Measurements from ENCODE around the gene CBFA2T2. TPM values are rescaled to one million over a fixed set of nuclear protein-coding genes. Genes with fewer than 3 reads are reported as not detected.
"Not testable (repeated sequence)": the region's sequence is repeated elsewhere in the genome, so short reads cannot be mapped to it uniquely, and the experiment has no call there.

The CBFA2T2 gene
- total and polyA plus RNA-seq, 10 of the 15 experiments (the other 5 are each of a cell fraction or from before 2014, with no cell fraction given): 0.61 to 8.6 (median 5.5) TPM

GRCh38 chr20:33646191-33646590, 156.3 kb downstream of the CBFA2T2 start (continued):
- no peak for TF ChIP-seq RFX5 (IDR thresholded peaks at IDR 0.05; ENCODE audit: low read depth, low read length)

GRCh38 chr20:33646959-33647602, 157.2 kb downstream of the CBFA2T2 start:
- H3K27me3 ChIP-seq (replicated peaks in 1 of 2; ENCODE audit: control insufficient read depth in 2 of 2, insufficient read depth in 2 of 2, low read length in 1 of 2); DNase-seq (ENCODE audit: low read depth, low spot score); FAIRE-seq; H3K36me3 ChIP-seq (ENCODE audit: control insufficient read depth in 2 of 2, insufficient read depth in 2 of 2, low read length in 1 of 2); H3K9me3 ChIP-seq (replicated peaks; ENCODE audit: control insufficient read depth, insufficient read depth, low read length); BruUV-seq (replicated peaks); H2AFZ ChIP-seq (ENCODE audit: control insufficient read depth, low read depth, low read length); H3K27ac ChIP-seq (ENCODE audit: control insufficient read depth, insufficient read depth); H3K4me3 ChIP-seq; H3K79me2 ChIP-seq (ENCODE audit: control insufficient read depth, insufficient read depth, low read length); H3K9ac ChIP-seq (ENCODE audit: control insufficient read depth, insufficient read depth, low read length); in situ Hi-C loops (cut with MboI); POLR2A ChIA-PET; H4K20me1 ChIP-seq (ENCODE audit: control insufficient read depth, insufficient read depth); intact Hi-C loops (cut with micrococcal nuclease; ENCODE audit: unreplicated experiment): not testable (repeated sequence)
- TF ChIP-seq POU2F2 (IDR thresholded peaks at IDR 0.05; ENCODE audit: borderline replicate concordance, low read depth, low read length) (peak; percentile 85; the same call in 1 of the 3 replicates), REST (IDR thresholded peaks at IDR 0.05; ENCODE audit: low read depth, low read length) (peak; percentile 82)
- ATAC-seq: peak; percentile 42
- ChIA-PET RAD21 (ENCODE audit: unreplicated experiment) (interaction anchor here (1.2 kb wide), 1 partner anchor 147 kb away, joined by 5 read pairs; no protein-coding TSS in a partner anchor), SMC1A (ENCODE audit: uncharacterized antibody, unreplicated experiment) (interaction anchor here (0.6 to 2.0 kb wide), 7 partner anchors 10 to 115 kb away, joined by 3 to 6 read pairs (median 4); partner anchors contain the start of gene ACTL10), CTCF (interaction anchor here (0.8 to 1.3 kb wide), 2 partner anchors 38 to 96 kb away, joined by 3 to 4 read pairs; no protein-coding TSS in a partner anchor)
- Histone ChIP-seq H3K4me1 (ENCODE audit: control insufficient read depth, insufficient read depth, low read length) (peaks cover 27% of the 10 kb centered on the region), H3K4me2 (ENCODE audit: control insufficient read depth, insufficient read depth) (peak overlapping the region; percentile 62; the same call in 1 of the 2 replicates)
- WGBS (ENCODE audit: insufficient coverage, insufficient replicate concordance, low lambda C conversion rate, missing lambda C conversion rate): 64% methylated on average over 14 of the region's 14 CpGs
